IPS-15b (cell line): Measurements from ENCODE around the gene MGAT1.
"Not testable (repeated sequence)": the region's sequence is repeated elsewhere in the genome, so short reads cannot be mapped to it uniquely, and the experiment has no call there.

Experiments
- H3K27me3 ChIP-seq: one replicate; pipeline ENCODE4 v1.6.1; 2013; ENCODE audit warnings: low read length; ENCODE audit not compliant: control insufficient read depth, insufficient read depth
- H3K36me3 ChIP-seq: one replicate; pipeline ENCODE4 v1.6.1; 2013; ENCODE audit warnings: low read length; ENCODE audit not compliant: control insufficient read depth, insufficient read depth
- H3K4me1 ChIP-seq: one replicate; pipeline ENCODE4 v1.6.1; 2013; ENCODE audit warnings: mild to moderate bottlenecking, low read length; ENCODE audit not compliant: control insufficient read depth, insufficient read depth
- H3K4me3 ChIP-seq: one replicate; pipeline ENCODE4 v1.5.1; 2013; ENCODE audit warnings: low read depth, low read length
- H3K9ac ChIP-seq: one replicate; pipeline ENCODE4 v1.6.1; 2013; ENCODE audit warnings: low read depth, mild to moderate bottlenecking, low read length
- H3K9me3 ChIP-seq: one replicate; pipeline ENCODE4 v1.6.1; 2013; ENCODE audit warnings: mild to moderate bottlenecking, low read length; ENCODE audit not compliant: control insufficient read depth, insufficient read depth

The MGAT1 gene

GRCh38 chr5:180771839-180772238 is 30.8 kb downstream of the MGAT1 start:
- no peaks in the 10 kb centered on the region for H3K27me3 ChIP-seq

GRCh38 chr5:180769821-180770220 is 32.8 kb downstream of the MGAT1 start:
- Histone ChIP-seq H3K36me3 (no peaks in the 10 kb centered on the region), H3K9ac (no peak overlapping the region), H3K4me3 (no peak overlapping the region), H3K9me3 (peaks cover 4% of the 10 kb centered on the region), H3K4me1 (no peaks in the 10 kb centered on the region), H3K27me3 (no peaks in the 10 kb centered on the region)

More at GRCh38 chr5:180771839-180772238, 30.8 kb downstream of the MGAT1 start:
- Histone ChIP-seq H3K4me3 (no peak overlapping the region), H3K4me1 (no peaks in the 10 kb centered on the region), H3K9me3 (peaks cover 4% of the 10 kb centered on the region), H3K9ac (no peak overlapping the region), H3K36me3 (no peaks in the 10 kb centered on the region)

- no peaks in the 10 kb centered on the region for H3K9me3 ChIP-seq
- H3K27me3 ChIP-seq, result no peaks in the 10 kb centered on the region
- no peak overlapping the region for H3K4me3 ChIP-seq
- no peaks in the 10 kb centered on the region for H3K36me3 ChIP-seq
- no peaks in the 10 kb centered on the region for H3K4me1 ChIP-seq
- no peak overlapping the region for H3K9ac ChIP-seq
These were observed 47.0 kb downstream of the MGAT1 start for GRCh38 chr5:180755601-180756000.

- Histone ChIP-seq H3K9me3 (no peaks in the 10 kb centered on the region), H3K27me3 (no peaks in the 10 kb centered on the region), H3K9ac (no peak overlapping the region), H3K4me3 (no peak overlapping the region), H3K4me1 (no peaks in the 10 kb centered on the region), H3K36me3 (no peaks in the 10 kb centered on the region)
These were observed 58.4 kb downstream of the MGAT1 start for GRCh38 chr5:180744253-180744652.

- Histone ChIP-seq H3K4me3 (no peak overlapping the region), H3K4me1 (no peaks in the 10 kb centered on the region), H3K27me3 (no peaks in the 10 kb centered on the region)
These were observed 59.9 kb downstream of the MGAT1 start for GRCh38 chr5:180742727-180743126.

GRCh38 chr5:180740953-180741352 is 61.7 kb downstream of the MGAT1 start:
- H3K9ac ChIP-seq, H3K4me3 ChIP-seq, H3K27me3 ChIP-seq, H3K36me3 ChIP-seq, H3K4me1 ChIP-seq, H3K9me3 ChIP-seq: not testable (repeated sequence)

More at GRCh38 chr5:180742727-180743126, 59.9 kb downstream of the MGAT1 start:
- Histone ChIP-seq H3K36me3 (no peaks in the 10 kb centered on the region), H3K9ac (no peak overlapping the region), H3K9me3 (no peaks in the 10 kb centered on the region)

- no peaks in the 10 kb centered on the region for H3K27me3 ChIP-seq
- no peaks in the 10 kb centered on the region for H3K36me3 ChIP-seq
- H3K9me3 ChIP-seq, result no peaks in the 10 kb centered on the region
- H3K4me3 ChIP-seq, result no peak within 1 kb of the TSS
- H3K9ac ChIP-seq, result no peak within 1 kb of the TSS
- H3K4me1 ChIP-seq, result no peaks in the 10 kb centered on the region
These were observed 62.6 kb downstream of the MGAT1 start, which contains the start of gene OR2Y1 for GRCh38 chr5:180739958-180740357. Gene OR2Y1 (minus strand): TSS chr5:180740058. CDS start chr5:180740058, 0 bp downstream.

GRCh38 chr5:180739271-180739670 is 63.3 kb downstream of the MGAT1 start:
- Histone ChIP-seq H3K4me1 (no peaks in the 10 kb centered on the region), H3K36me3 (no peaks in the 10 kb centered on the region), H3K9ac (no peak overlapping the region), H3K4me3 (no peak overlapping the region), H3K27me3 (no peaks in the 10 kb centered on the region), H3K9me3 (no peaks in the 10 kb centered on the region)

- H3K9ac ChIP-seq, result no peak overlapping the region
- H3K36me3 ChIP-seq, result no peaks in the 10 kb centered on the region
- H3K9me3 ChIP-seq, result no peaks in the 10 kb centered on the region
- H3K27me3 ChIP-seq, result no peaks in the 10 kb centered on the region
- no peak overlapping the region for H3K4me3 ChIP-seq
- H3K4me1 ChIP-seq, result no peaks in the 10 kb centered on the region
These were observed 66.1 kb downstream of the MGAT1 start for GRCh38 chr5:180736536-180736935.
